OCI-LY3 (cell line): Measurements from ENCODE around the gene RBM26.

Experiments
- CTCF ChIP-seq: fragments of 200-600, 300-600 bp; sonication (generic); IDR thresholded peaks from 2 replicates; pipeline ENCODE4 v1.5.1; 2014; ENCODE audit warnings: antibody characterized with exemption, low read length, low read depth
- EZH2phosphoT487 ChIP-seq: fragments of 200-600 bp; shearing (Covaris generic); IDR thresholded peaks from 2 replicates; pipeline ENCODE4 v1.6.1; 2018; ENCODE audit warnings: antibody characterized with exemption, mixed run types, low read depth

- TF ChIP-seq CTCF (no peak), EZH2phosphoT487 (no peak)
Measured at GRCh38 chr13:79273045-79273444, 133.0 kb downstream of the RBM26 start.
